ENCODE results near the gene ZNF354B.

GRCh38 chr5:178851951-178852350 lies 7.8 kb upstream of the ZNF354B start:
- TF ChIP-seq CTCF (IDR thresholded peaks at IDR 0.05; ENCODE audit: borderline replicate concordance, extremely low read depth, low read length, poor library complexity, severe bottlenecking), result no peak
- no peak for TF ChIP-seq EZH2 (IDR thresholded peaks at IDR 0.05; ENCODE audit: borderline replicate concordance, low read depth, low read length, severe bottlenecking)

All from DND-41 (cell line).